RWPE1 (cell line): ENCODE measurements around the gene CAPN9.
"Not testable (repeated sequence)": the region's sequence is repeated elsewhere in the genome, so short reads cannot be mapped to it uniquely, and the experiment has no call there.

Experiments
- CTCF ChIA-PET: fragments of 350-600 bp; sonication (Branson Sonifier 250); formaldehyde crosslinking; extraction: SDS; loops from one replicate; lab custom pipeline; 2021; lab: Yijun Ruan, JAX
- POLR2A ChIA-PET: fragments of 400-600 bp; formaldehyde crosslinking; extraction: SDS; loops from one replicate; lab custom pipeline; 2020; ENCODE audit warnings: antibody characterized with exemption; ENCODE audit not compliant: low non-redundant PET; lab: Yijun Ruan, JAX
- DNase-seq: peaks from one replicate; pipeline ENCODE4 v3.0.0; 2012; ENCODE audit warnings: low spot score
- H3K27ac ChIP-seq: fragments of 450-650 bp; 2 replicates; pipeline ENCODE4 v1.5.1; 2017
- TF ChIP-seq, protein P1 (sequence below): fragments of 450-650 bp; conservative IDR thresholded peaks from 2 replicates; pipeline ENCODE4 v1.5.1; 2017; ENCODE audit warnings: low read depth, mild to moderate bottlenecking

CAPN9 gene

DNA sequence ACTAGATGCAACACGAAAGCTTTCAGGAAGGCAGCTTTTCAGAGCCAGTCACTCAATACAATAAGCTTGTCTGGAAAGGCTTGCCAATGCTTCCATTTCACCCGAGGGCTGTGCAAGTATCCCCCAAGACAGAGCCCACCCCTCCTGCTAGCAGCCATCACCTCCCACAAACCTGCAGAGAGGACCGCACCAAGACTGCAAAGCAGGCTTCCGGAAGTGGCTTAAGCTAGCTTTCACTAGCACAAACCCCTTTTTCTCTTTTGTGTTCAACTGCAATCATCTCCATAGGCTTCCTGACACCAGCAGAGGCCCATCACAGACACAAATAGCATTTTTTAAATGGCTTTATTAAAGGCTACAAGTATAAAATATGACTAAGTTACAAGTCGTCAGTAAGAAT lies 89.6 kb downstream of the CAPN9 start:
- DNase-seq: no peak
- POLR2A ChIA-PET: no interaction called here
- CTCF ChIA-PET: interaction anchor here (0.6 kb wide), 2 partner anchors 8 to 29 kb away, joined by 3 to 5 read pairs; no protein-coding TSS in a partner anchor
- H3K27ac ChIP-seq: no peak overlapping the region
- TF ChIP-seq, protein P1, sequence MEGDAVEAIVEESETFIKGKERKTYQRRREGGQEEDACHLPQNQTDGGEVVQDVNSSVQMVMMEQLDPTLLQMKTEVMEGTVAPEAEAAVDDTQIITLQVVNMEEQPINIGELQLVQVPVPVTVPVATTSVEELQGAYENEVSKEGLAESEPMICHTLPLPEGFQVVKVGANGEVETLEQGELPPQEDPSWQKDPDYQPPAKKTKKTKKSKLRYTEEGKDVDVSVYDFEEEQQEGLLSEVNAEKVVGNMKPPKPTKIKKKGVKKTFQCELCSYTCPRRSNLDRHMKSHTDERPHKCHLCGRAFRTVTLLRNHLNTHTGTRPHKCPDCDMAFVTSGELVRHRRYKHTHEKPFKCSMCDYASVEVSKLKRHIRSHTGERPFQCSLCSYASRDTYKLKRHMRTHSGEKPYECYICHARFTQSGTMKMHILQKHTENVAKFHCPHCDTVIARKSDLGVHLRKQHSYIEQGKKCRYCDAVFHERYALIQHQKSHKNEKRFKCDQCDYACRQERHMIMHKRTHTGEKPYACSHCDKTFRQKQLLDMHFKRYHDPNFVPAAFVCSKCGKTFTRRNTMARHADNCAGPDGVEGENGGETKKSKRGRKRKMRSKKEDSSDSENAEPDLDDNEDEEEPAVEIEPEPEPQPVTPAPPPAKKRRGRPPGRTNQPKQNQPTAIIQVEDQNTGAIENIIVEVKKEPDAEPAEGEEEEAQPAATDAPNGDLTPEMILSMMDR: no peak

DNA sequence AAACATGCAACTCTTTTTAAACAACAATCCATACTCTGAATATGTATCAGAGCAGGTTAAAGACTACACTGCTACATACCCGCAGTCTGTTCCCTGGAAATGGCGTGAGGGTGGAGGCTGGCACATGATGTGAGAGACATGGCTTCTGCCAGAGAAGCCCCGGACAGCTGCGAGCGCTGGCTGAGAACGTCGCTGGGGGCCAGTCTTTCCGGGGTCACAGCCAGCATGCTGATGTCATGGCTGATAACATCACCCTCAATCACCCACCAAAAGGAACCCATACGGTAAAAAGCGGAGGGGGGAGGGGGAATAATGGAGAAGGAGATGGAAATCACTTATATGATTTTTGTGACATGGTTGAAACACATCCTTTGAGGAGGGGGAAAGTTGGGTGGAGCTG lies 92.0 kb downstream of the CAPN9 start:
- no peak for DNase-seq
- ChIA-PET CTCF (no interaction called here), POLR2A (no interaction called here)

DNA sequence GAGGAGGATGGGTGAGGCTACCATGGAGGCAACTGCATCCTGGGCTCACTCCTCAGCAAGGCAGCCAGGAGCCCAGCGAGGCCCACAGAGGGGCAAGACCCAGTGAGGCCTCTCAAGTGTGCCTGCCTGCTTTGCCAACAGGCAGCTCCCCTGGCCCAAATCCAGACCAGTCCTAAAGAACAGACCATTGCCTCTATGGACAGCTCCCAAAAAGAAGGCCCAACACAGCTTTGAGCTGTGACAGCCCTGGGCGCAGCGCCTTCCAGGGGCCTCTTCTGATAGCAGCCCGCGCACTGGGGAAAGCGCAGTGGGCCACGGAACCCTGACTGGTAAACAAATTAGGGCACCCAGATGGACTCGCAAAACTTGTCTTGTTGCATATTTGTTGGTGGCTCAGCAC lies 95.6 kb downstream of the CAPN9 start:
- ChIA-PET POLR2A (no interaction called here), CTCF (no interaction called here)
- no peak for DNase-seq
- no peak overlapping the region for H3K27ac ChIP-seq
- TF ChIP-seq, protein P1: no peak

More for the DNA sequence above, 92.0 kb downstream of the CAPN9 start:
- TF ChIP-seq, protein P1: no peak
- no peak overlapping the region for H3K27ac ChIP-seq

DNA sequence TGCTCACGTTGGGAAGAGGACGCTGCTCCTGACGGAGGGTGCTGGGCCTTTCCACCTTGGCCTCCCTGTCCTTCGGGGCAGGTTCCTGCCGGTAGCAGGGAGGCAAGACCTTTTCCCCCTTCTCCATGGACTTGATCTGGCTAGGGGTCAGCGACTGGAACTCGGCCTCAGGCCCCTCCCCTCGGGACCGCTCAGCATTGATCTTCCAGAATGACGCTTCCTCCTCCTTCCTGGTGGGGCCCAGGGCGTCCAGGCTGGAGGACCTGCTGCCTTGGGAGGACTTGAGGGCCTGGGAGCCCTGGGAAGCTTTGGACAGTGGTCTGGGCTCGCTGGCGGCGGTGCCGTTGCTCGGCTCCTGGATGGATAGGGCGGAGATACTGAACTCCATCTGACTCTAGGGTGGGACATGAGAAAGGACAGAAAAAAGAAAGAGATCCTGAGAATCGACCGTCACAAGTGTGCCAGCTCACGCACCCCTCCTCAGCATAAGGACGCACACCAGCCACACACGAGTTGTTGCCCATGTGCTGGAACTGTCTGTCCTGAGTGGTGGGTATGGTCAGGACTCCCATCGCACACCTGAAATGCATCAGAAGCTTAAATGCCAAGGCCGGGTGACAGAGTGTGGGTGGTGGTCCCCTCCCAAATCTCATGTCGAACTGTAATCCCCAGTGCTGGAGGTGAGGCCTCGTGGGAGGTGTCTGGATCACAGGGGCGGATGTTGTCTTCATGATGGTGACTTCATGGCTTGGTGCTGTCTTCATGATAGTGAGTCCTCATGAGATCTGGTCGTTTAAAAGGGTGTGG lies 96.5 kb downstream of the CAPN9 start:
- no peak for DNase-seq
- ChIA-PET POLR2A (no interaction called here), CTCF (no interaction called here)
- TF ChIP-seq, protein P1: no peak
- no peak overlapping the region for H3K27ac ChIP-seq

DNA sequence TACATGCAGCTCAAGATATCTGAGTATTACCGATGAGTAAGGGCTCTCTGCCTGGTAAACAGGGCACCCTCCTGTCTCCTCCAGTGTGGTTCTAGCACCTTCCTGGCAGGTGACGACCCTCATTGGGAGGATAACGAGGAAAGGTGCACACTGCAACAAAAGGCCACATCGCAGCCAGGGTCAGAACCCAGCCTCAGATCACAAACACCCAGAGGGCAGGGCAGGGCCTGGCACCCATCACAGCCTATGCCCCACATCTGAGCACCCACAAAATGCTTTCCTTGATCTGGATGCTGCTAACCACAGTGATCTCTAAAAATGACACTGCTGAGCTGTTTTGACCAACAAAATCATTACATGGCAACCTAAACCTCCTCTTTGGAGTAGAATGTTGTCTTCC lies 97.4 kb downstream of the CAPN9 start:
- CTCF ChIA-PET: no interaction called here
- no peak for DNase-seq
- TF ChIP-seq, protein P1: no peak
- no peak overlapping the region for H3K27ac ChIP-seq
- POLR2A ChIA-PET: no interaction called here

DNA sequence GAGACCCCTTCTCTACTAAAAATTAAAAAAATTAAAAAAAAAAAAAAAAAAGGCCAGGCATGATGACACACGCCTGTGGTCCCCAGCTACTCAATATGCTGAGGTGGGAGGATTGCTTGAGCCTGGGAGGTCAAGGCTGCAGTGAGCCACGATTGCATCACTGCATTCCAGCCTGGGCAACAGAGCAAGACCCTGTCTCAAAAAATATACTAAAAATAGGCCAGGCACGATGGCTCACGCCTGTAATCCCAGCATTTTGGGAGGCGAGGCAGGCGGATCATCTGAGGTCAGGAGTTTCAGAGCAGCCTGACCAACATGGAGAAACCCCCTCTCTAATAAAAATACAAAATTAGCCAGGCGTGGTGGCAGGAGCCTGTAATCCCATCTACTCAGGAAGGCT lies 98.0 kb downstream of the CAPN9 start:
- DNase-seq, H3K27ac ChIP-seq, POLR2A ChIA-PET: not testable (repeated sequence)
- CTCF ChIA-PET: interaction anchor here (0.7 kb wide), 1 partner anchor 9 kb away, joined by 5 read pairs; no protein-coding TSS in a partner anchor

DNA sequence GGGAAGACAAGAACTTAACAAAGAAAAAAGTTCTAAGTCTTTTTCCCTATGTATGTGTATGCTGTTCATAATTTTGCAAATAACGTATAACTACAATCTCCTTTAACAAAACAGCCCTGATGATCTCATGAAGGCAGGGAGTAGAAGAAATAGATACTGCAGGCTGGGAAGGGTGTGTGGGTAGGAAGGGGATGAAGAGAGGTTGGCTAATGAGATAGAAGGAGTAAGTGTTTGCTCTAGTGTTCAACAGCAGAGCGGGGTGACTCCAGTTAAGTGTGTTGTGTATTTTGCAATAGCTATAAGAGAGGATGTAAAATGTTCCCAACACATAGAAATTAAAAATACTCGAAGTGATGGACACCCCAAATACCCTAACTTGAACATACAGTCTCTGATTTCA lies 101.0 kb downstream of the CAPN9 start:
- ChIA-PET CTCF (interaction anchor here (0.5 kb wide), 1 partner anchor 109 kb away, joined by 3 read pairs; no protein-coding TSS in a partner anchor), POLR2A (no interaction called here)
- TF ChIP-seq, protein P1: no peak

More for the DNA sequence above, 101.0 kb downstream of the CAPN9 start:
- no peak for DNase-seq
- H3K27ac ChIP-seq: no peak overlapping the region
